DMS79 (cell line): ENCODE results near the gene PI3.

Source experiments
- DNase-seq: peaks from one replicate; lab custom pipeline; 2025; lab: John Stamatoyannopoulos, UW

Gene PI3

DNA sequence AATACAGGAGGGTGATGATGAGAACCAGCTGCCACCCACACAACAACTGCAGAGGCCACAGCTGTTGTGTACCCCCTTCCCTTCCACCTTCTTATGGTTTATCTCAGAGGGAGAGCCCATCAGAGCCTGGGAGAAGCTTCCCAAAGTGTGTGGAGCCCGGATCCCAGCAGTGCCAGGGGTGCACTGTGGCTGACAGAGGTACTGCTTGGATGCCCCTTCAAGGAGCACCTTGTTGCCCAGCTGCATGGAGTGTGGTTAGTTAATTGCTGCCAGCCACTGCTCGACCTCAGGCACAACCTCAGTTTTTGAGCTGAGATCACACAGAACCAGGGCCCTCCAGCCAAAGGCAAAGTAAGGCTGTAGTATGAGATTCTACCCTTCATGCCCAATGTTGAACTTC is 13.0 kb downstream of the PI3 start:
- DNase-seq, result no peak

GRCh38 chr20:45189067-45189609 is 14.4 kb downstream of the PI3 start:
- DNase-seq, result no peak

DNA sequence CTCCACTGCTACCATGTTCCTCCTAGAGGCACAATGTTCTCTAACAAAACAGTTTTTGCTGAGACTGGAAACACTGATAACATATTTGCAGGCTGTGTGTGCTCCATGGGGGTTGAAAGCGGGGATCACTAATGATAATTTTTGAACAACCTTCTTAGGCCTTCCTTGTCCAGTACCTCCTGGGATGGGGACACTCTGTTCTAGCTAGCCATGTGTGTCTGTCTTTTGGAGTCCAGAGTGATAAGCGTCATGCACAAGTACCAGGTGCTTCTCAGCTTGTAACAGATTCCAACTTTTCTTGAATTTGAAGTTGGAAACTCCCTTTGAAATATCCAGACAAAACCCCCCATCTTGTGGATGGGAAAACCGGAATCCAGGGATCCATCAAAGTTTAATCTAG is 15.2 kb downstream of the PI3 start:
- no peak for DNase-seq

DNA sequence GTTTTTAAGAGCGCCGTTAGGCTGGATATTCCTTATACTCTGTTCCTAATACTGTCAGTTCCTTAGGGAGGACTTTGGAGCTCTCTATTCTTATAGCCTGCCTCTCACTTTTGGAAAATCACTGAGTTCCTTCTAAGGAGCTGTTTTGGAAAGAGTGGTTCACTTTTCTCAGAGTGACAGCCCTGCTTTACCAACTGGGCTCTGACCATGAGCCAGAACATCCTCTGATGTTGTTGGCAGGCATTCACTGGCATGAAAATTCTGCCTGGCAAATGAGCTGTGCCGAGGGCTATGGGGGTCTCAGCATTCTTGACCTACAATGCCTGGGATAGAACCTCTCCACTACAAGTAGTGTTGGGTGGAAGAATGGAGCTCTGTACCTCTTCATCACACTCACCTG is 17.2 kb downstream of the PI3 start:
- DNase-seq, result no peak

- DNase-seq, result no peak
Measured at GRCh38 chr20:45193331-45193730, 18.6 kb downstream of the PI3 start.

DNA sequence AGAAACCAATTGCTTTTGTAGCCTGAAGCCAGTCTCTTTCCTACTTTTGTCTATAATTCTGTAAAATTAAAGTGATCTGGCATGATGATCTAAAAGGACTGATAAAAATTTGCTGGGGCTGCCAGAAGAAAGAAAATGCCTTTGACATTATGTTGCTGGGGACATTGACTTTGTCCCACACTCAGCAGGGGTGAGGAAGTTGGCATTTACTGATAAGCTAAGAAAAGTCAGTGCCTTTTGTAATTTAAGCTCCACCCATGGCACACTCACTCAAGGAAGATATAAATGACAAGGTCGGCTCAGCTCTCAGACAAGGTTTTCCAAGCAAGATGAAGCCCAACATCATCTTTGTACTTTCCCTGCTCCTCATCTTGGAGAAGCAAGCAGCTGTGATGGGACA is 32.0 kb downstream of the PI3 start, which contains the start of gene SEMG1:
SEMG1 (plus strand) TSS at position 309 of the 400 bp plus-strand sequence; CDS start at position 330, 21 bp downstream.
- no peak for DNase-seq

DNA sequence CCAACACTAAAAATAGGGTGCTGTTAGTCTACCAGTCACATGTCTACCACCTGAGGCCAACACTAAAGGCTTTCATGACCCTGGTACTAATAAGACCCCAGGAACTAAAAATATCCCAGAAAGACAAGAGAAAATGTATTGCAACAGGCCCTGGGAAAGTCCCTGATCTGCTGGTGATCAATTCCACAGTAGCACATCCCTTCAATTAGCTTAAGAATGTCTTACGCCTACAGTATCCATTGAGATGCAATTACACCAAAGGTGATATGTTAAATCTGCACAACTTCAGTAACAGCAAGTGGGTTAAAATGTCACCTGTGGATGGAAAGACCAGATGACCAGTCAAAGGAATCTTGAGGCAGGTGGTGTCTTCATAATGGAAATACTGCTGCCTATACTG is 35.2 kb downstream of the PI3 start:
- DNase-seq, result no peak

- no peak for DNase-seq
Measured at GRCh38 chr20:45211569-45212474, 37.1 kb downstream of the PI3 start.

DNA sequence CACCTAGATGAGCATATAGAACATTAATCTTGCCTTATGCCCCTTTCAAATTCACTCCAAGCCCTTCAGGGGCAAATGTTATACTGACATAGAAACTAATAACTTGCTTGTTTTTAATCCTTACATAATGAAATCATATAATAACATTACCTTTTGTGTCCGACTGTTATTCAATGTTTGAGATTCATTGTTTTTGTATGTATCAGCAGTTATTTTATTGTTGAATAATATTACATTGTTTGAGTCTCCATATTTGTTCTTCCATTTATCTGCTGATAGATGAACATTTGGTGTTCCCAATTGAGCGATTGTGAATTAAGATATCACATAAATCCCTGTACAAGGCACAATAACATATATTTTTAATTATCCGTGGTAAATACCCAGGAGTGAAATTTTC is 38.1 kb downstream of the PI3 start:
- no peak for DNase-seq

DNA sequence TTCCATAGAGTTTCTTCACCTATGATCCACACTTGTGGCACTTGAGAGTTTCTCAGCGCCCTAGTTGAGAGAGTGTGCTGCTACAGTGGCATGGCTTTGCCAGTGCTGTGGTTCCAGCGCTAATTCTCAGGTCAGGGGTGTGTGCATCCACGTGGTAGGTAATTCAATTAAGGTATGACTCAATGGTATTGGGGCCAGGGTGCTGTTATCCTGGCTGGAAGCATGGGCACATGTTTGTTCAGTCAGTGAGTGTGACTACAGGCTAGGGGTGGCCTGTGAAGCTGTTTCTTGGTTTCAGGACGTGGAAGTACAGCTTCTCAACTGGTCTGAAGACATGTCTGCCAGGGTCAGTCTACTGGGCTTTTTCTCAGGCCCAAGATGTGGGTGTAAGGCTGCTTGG is 43.4 kb downstream of the PI3 start:
- no peak for DNase-seq

DNA sequence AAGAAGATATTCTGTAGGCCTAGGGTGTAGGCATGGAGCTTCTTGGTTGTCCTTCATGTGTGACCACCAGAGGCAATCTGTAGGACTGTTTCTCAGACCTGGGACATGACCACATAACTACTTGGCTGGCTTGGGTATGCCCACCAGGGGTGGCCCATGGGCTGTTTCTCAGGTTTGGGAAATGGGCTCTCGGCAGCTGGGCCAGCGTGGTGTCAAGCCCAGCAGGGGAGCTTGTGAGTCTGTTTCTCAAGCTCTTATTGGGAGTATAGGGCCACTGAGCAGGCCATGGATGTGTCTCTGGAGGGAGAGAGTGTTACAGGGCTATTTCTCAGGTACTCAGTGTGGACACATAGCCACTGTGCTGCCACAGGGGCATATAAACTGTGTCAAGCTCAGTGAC is 43.9 kb downstream of the PI3 start:
- no peak for DNase-seq

GRCh38 chr20:45221076-45221475 is 46.4 kb downstream of the PI3 start, which contains the start of gene SEMG2:
Gene SEMG2, plus strand, starts transcription at chr20:45221373. Its CDS starts 17 bp downstream, at chr20:45221390.
- DNase-seq, result no peak

- no peak for DNase-seq
Measured at GRCh38 chr20:45223136-45223535, 48.4 kb downstream of the PI3 start.
